ENCODE data around the gene TNRC6C.

TNRC6C gene

DNA sequence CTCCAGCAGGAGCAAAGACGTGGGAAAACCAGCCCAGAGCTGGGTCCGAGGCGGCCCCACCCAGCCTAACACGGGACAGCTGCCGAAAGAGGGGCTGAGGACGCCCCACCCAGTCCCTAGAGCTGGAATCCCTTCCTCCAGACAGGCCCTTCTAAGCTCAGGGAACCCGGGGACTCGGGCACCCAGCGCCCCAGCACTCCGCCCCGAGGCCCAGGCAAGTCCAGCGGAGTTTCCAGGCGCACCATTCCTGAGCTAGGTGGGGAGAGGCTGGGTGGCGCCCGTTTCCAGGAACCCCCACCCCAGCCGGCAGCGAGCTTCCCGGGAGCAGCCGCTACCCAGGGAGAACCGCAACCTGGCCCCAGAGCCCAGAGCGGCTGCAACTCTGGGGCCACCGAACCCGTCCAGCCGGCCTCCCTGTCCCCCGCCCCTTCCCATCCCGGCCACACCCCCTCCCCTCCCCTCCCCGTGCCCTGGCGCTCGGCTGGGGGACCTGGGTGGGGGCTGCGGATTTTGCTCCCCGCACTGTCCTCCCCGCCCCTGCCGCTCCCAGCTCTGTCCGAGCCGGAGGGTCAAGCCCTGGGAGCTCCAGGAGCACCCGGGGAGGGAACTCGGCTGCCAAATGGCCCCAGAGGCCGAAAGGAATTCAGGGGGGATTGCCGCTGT, 169.5 kb downstream of the TNRC6C start:
- no peak for DNase-seq (ENCODE audit: low read depth)
- H3K4me3 ChIP-seq (ENCODE audit: control insufficient read depth, low read depth, low read length): peak overlapping the region; percentile 38
- TF ChIP-seq, protein P1, sequence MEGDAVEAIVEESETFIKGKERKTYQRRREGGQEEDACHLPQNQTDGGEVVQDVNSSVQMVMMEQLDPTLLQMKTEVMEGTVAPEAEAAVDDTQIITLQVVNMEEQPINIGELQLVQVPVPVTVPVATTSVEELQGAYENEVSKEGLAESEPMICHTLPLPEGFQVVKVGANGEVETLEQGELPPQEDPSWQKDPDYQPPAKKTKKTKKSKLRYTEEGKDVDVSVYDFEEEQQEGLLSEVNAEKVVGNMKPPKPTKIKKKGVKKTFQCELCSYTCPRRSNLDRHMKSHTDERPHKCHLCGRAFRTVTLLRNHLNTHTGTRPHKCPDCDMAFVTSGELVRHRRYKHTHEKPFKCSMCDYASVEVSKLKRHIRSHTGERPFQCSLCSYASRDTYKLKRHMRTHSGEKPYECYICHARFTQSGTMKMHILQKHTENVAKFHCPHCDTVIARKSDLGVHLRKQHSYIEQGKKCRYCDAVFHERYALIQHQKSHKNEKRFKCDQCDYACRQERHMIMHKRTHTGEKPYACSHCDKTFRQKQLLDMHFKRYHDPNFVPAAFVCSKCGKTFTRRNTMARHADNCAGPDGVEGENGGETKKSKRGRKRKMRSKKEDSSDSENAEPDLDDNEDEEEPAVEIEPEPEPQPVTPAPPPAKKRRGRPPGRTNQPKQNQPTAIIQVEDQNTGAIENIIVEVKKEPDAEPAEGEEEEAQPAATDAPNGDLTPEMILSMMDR (IDR thresholded peaks at IDR 0.05; ENCODE audit: control insufficient read depth, insufficient read depth, low read depth, low read length, missing control alignments): no peak

DNA sequence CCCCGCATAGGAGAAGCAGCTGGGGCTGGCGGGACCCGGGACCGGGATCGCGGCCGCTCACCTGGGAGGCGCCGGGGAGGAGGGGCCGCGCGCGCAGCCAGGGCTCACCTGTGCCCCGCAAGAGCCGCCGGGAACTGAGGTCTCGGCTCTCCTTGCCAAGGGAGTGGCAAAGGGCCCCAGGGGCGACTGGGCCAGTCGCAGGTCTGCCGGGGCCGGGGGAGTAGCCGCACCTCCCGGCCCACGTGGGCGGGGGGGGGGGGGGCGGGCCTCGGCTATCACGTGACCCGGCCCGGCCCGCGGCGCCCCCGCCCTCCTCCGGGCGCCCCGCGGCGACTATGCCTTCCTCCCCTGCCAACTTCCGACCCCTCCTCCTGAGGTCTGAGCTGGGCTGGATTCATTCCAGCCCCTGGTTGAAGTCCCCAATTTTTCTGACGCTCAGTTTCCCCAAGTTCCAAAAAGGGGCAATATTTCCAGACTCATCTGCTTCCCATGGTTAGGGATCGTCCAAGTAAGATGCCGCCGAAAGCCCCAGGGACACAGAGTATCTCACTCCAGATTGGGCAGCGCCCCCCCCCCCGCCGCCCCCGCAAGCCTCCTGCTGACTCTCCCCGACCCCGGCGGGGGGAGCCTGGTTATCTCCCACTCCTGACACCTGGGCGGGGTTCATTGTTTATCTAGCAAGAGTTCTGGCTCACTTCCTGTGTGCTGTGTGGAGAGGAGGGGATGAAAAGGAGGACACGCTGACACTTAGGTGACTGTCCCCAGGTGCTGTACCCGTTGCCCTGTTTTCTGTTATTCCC, 170.2 kb downstream of the TNRC6C start, which contains the start of gene TMC6:
Gene TMC6 (minus strand): TSS at position 205 of the 800 bp plus-strand sequence. CDS start 1,923 bp downstream, outside the sequence.
- peak within 1 kb of the TSS; percentile 38 for H3K4me3 ChIP-seq (ENCODE audit: control insufficient read depth, low read depth, low read length)
- no peak for DNase-seq (ENCODE audit: low read depth)
- TF ChIP-seq, protein P1 (IDR thresholded peaks at IDR 0.05; ENCODE audit: control insufficient read depth, insufficient read depth, low read depth, low read length, missing control alignments): no peak

DNA sequence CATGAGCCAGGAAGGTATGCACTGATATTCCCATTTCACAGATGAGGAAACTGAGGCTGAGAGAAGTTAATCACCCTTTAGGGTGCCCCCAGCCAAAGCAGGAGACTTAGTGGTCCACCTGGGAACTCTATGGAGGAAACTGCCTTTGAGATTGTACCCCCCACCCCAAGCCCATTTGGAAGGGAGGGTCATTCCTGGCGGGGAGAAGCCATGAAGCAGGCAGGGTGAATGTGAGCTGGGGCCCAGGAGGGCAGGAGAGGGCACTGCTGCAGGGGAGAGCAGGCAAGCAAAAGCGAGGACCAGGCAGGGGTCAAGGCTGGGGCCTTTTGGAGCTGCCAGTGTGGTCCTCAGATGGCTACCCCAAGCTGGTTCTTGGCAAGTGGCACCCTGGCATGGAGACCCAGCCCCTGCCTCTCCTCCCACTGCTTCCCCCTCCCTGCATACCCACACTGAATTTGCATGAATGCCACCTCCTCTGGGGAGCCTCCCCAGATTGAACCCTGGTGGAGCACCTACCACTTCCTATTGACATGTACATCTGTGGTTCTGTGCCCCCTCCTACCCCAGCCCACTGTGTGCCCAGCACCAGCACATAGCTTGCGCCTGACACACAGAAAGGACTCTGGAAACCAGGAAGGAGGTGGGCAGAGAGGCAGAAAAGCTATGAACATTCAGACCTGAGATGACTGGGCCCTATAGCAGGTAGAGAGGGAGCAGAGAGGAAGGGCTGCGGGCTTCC, 171.0 kb downstream of the TNRC6C start:
- no peak for DNase-seq (ENCODE audit: low read depth)

DNA sequence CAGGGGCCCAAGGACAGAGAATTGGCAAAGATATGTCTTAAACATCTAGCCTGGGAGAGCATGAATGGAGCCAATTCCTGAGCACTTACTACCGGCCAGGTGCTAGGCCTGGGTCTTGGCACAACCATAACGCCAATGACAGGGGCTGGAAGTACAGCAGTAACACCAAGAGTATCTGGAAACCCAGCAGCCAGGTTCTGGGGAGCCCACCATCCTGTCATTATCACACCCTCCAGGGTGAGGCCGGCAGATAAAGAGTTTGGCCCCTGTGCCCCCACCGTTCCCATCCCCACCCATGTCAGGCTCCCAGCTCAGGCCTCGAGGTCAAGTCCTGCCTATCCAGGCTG, 171.6 kb downstream of the TNRC6C start:
- no peak for DNase-seq (ENCODE audit: low read depth)
- no peak overlapping the region for H3K4me3 ChIP-seq (ENCODE audit: control insufficient read depth, low read depth, low read length)
- TF ChIP-seq, protein P1 (IDR thresholded peaks at IDR 0.05; ENCODE audit: control insufficient read depth, insufficient read depth, low read depth, low read length, missing control alignments): no peak

More for the DNA sequence above, 171.0 kb downstream of the TNRC6C start:
- H3K4me3 ChIP-seq (ENCODE audit: control insufficient read depth, low read depth, low read length): no peak overlapping the region
- TF ChIP-seq, protein P1 (IDR thresholded peaks at IDR 0.05; ENCODE audit: control insufficient read depth, insufficient read depth, low read depth, low read length, missing control alignments): no peak

DNA sequence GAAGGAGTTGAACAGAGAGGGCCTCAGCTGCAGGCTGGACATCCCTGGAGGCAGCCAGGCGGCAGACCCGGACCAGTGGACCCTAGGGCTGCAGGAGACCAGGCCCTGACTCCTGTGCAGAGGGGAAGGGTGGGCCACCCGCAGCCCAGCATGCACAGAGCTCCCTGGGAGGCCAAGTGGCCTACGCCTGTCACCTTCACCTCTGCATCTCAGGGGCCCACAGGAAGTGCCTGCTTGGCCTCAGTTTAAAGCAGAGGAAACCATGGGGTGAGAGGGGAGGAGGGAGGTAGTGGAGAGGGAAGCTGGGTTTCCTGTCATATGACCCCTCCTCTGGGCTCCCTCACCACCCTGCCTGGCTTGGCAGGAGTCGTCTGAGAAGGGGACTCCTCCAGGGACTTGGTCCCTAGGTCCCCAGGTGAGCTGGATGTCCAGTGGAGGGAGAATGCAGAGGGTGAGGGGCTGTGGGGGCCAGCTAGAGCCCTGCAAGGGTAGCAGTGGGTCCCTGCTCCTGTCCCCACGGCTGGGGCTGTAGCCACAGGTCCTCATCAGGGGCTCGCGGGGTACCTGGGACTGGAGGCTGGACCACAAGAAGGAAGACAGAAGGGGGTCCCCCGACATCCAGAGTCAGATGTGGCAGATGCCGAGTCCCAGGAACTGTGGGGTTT, 172.1 kb downstream of the TNRC6C start, which contains the start of gene TMC8:
Gene TMC8 (plus strand): TSS at position 335 of the 665 bp plus-strand sequence. CDS start 818 bp downstream, outside the sequence.
- no peak for DNase-seq (ENCODE audit: low read depth)
- H3K4me3 ChIP-seq (ENCODE audit: control insufficient read depth, low read depth, low read length): no peak within 1 kb of the TSS
- TF ChIP-seq, protein P1 (IDR thresholded peaks at IDR 0.05; ENCODE audit: control insufficient read depth, insufficient read depth, low read depth, low read length, missing control alignments): no peak
